ENCODE data around the gene UBE2E3. TPM values are rescaled to one million over a fixed set of nuclear protein-coding genes. Genes with fewer than 3 reads are reported as not detected.
A peak's percentile ranks its signal among the peaks of the same experiment; 100 is the strongest.

Gene UBE2E3
- total RNA-seq, 1 donor from 2014 or later = 74.2 TPM

- H3K27me3 Mint-ChIP-seq (ENCODE audit: low read depth) = no peaks in the 10 kb centered on the region
- no peak for DNase-seq (ENCODE audit: low spot score)
- peaks cover 2% of the 10 kb centered on the region for H3K36me3 Mint-ChIP-seq (ENCODE audit: low read depth)
- TF ChIP-seq CTCF (IDR thresholded peaks at IDR 0.05) = peak; percentile 78
- peak overlapping the region; percentile 72 for H3K27ac Mint-ChIP-seq (ENCODE audit: unreplicated experiment)
- no peaks in the 10 kb centered on the region for H3K9me3 Mint-ChIP-seq (ENCODE audit: low read depth)
- H3K4me3 Mint-ChIP-seq (ENCODE audit: unreplicated experiment) = peak overlapping the region; percentile 53
- peaks cover 57% of the 10 kb centered on the region for H3K4me1 Mint-ChIP-seq (ENCODE audit: low read depth)
Observed at GRCh38 chr2:180983468-180984242, 3.2 kb downstream of the UBE2E3 start.

- Mint-ChIP-seq H3K9me3 (ENCODE audit: low read depth) (no peaks in the 10 kb centered on the region), H3K27me3 (ENCODE audit: low read depth) (no peaks in the 10 kb centered on the region), H3K4me1 (ENCODE audit: low read depth) (peaks cover 49% of the 10 kb centered on the region), H3K36me3 (ENCODE audit: low read depth) (peaks cover 2% of the 10 kb centered on the region), H3K27ac (ENCODE audit: unreplicated experiment) (no peak overlapping the region), H3K4me3 (ENCODE audit: unreplicated experiment) (no peak overlapping the region)
- no peak for TF ChIP-seq CTCF (IDR thresholded peaks at IDR 0.05)
- DNase-seq (ENCODE audit: low spot score) = no peak
Observed at GRCh38 chr2:180985771-180986395, 5.5 kb downstream of the UBE2E3 start.

- Mint-ChIP-seq H3K36me3 (ENCODE audit: low read depth) (peaks cover 4% of the 10 kb centered on the region), H3K9me3 (ENCODE audit: low read depth) (no peaks in the 10 kb centered on the region), H3K4me3 (ENCODE audit: unreplicated experiment) (no peak overlapping the region), H3K27ac (ENCODE audit: unreplicated experiment) (no peak overlapping the region), H3K4me1 (ENCODE audit: low read depth) (peaks cover 51% of the 10 kb centered on the region), H3K27me3 (ENCODE audit: low read depth) (no peaks in the 10 kb centered on the region)
- DNase-seq (ENCODE audit: low spot score) = no peak
- no peak for TF ChIP-seq CTCF (IDR thresholded peaks at IDR 0.05)
Observed at GRCh38 chr2:180987146-180987545, 6.7 kb downstream of the UBE2E3 start.

- Mint-ChIP-seq H3K27ac (ENCODE audit: unreplicated experiment) (no peak overlapping the region), H3K36me3 (ENCODE audit: low read depth) (peaks cover 6% of the 10 kb centered on the region), H3K27me3 (ENCODE audit: low read depth) (no peaks in the 10 kb centered on the region), H3K4me1 (ENCODE audit: low read depth) (peaks cover 32% of the 10 kb centered on the region), H3K9me3 (ENCODE audit: low read depth) (no peaks in the 10 kb centered on the region), H3K4me3 (ENCODE audit: unreplicated experiment) (no peak overlapping the region)
- no peak for DNase-seq (ENCODE audit: low spot score)
- TF ChIP-seq CTCF (IDR thresholded peaks at IDR 0.05) = no peak
Observed at GRCh38 chr2:180990337-180990736, 9.9 kb downstream of the UBE2E3 start.

- TF ChIP-seq CTCF (IDR thresholded peaks at IDR 0.05) = no peak
- no peak for DNase-seq (ENCODE audit: low spot score)
- H3K4me3 Mint-ChIP-seq (ENCODE audit: unreplicated experiment) = no peak overlapping the region
- no peaks in the 10 kb centered on the region for H3K27me3 Mint-ChIP-seq (ENCODE audit: low read depth)
- no peaks in the 10 kb centered on the region for H3K9me3 Mint-ChIP-seq (ENCODE audit: low read depth)
- H3K4me1 Mint-ChIP-seq (ENCODE audit: low read depth) = peaks cover 28% of the 10 kb centered on the region
- H3K36me3 Mint-ChIP-seq (ENCODE audit: low read depth) = peaks cover 8% of the 10 kb centered on the region
- H3K27ac Mint-ChIP-seq (ENCODE audit: unreplicated experiment) = no peak overlapping the region
Observed at GRCh38 chr2:180990794-180991193, 10.4 kb downstream of the UBE2E3 start.

Measured in chondrocyte (in vitro differentiated cells).